ENCODE measurements around the gene GRID1. TPM values are rescaled to one million over a fixed set of nuclear protein-coding genes. Genes with fewer than 3 reads are reported as not detected.

GRID1 gene
- total RNA-seq, 4 donors from 2014 or later: 0.88 to 7.3 (median 4.1) TPM

GRCh38 chr10:86325158-86325557 lies 41.4 kb downstream of the GRID1 start:
- H3K9me3 ChIP-seq: no peaks in the 10 kb centered on the region
- no peak overlapping the region for H3K4me3 ChIP-seq
- TF ChIP-seq POLR2A (IDR thresholded peaks at IDR 0.05) (no peak), CTCF (IDR thresholded peaks at IDR 0.05) (no peak)
- H3K36me3 ChIP-seq: no peaks in the 10 kb centered on the region
- no peak for DNase-seq
- H3K4me1 ChIP-seq: no peaks in the 10 kb centered on the region
- H3K27me3 ChIP-seq: no peaks in the 10 kb centered on the region
- no peak overlapping the region for H3K27ac ChIP-seq
- intact Hi-C loops (cut with DNase I; ENCODE audit: low total_unique reads): no loop called here

DNA sequence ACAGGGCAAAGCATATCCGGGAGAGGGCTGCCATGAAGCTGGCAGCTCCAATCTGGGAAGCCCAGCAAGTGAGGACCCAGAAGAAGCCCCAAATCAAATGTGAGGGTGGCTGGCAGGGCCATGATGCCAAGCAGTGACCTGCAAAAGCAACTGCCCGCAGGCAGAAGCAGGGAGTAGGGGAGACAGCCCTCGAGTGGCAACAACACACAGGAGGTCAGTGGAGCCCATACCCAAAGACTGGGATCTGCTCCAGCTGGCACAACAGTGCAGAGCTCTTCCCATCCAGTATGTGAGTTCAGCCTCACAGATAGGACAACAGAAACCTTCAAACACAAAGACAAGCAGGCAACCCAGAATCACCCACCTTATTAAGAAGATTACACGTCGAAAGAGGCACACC lies 45.0 kb downstream of the GRID1 start:
- H3K4me1 ChIP-seq: no peaks in the 10 kb centered on the region
- no peak overlapping the region for H3K4me3 ChIP-seq
- TF ChIP-seq CTCF (IDR thresholded peaks at IDR 0.05) (no peak), POLR2A (IDR thresholded peaks at IDR 0.05) (no peak)
- intact Hi-C loops (cut with DNase I; ENCODE audit: low total_unique reads): no loop called here
- no peaks in the 10 kb centered on the region for H3K27me3 ChIP-seq
- H3K27ac ChIP-seq: no peak overlapping the region
- no peak for DNase-seq
- H3K36me3 ChIP-seq: no peaks in the 10 kb centered on the region
- H3K9me3 ChIP-seq: no peaks in the 10 kb centered on the region

DNA sequence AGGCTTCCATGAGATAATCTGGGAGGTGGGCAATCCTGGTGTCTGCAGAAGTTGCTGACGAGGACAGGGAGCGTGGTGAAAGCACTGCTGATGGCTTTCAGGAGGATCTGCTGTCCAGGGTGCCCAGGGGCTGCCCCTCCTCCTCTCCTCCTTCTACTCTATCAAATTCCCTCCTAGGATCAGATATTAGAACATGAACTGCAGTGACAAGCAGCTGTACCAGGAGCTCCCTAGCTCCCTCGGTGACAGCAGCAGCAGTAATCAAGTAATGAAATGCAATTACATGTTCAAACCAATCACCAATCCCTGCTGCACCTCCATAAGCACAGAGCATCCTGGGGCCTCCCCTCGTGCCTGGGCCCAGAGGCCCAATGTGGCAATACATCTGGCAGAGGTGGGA lies 46.9 kb downstream of the GRID1 start:
- H3K36me3 ChIP-seq: no peaks in the 10 kb centered on the region
- DNase-seq: no peak
- no peaks in the 10 kb centered on the region for H3K27me3 ChIP-seq
- intact Hi-C loops (cut with DNase I; ENCODE audit: low total_unique reads): no loop called here
- H3K9me3 ChIP-seq: no peaks in the 10 kb centered on the region
- H3K4me1 ChIP-seq: no peaks in the 10 kb centered on the region
- no peak for TF ChIP-seq POLR2A (IDR thresholded peaks at IDR 0.05)
- no peak for TF ChIP-seq CTCF (IDR thresholded peaks at IDR 0.05)
- H3K27ac ChIP-seq: no peak overlapping the region
- H3K4me3 ChIP-seq: no peak overlapping the region

GRCh38 chr10:86317949-86318725 lies 48.5 kb downstream of the GRID1 start:
- H3K9me3 ChIP-seq: no peaks in the 10 kb centered on the region
- no peak overlapping the region for H3K4me3 ChIP-seq
- TF ChIP-seq CTCF (IDR thresholded peaks at IDR 0.05): no peak
- no peak for TF ChIP-seq POLR2A (IDR thresholded peaks at IDR 0.05)
- H3K27ac ChIP-seq: no peak overlapping the region
- no peaks in the 10 kb centered on the region for H3K4me1 ChIP-seq
- intact Hi-C loops (cut with DNase I; ENCODE audit: low total_unique reads): no loop called here
- DNase-seq: no peak
- no peaks in the 10 kb centered on the region for H3K27me3 ChIP-seq
- H3K36me3 ChIP-seq: no peaks in the 10 kb centered on the region

DNA sequence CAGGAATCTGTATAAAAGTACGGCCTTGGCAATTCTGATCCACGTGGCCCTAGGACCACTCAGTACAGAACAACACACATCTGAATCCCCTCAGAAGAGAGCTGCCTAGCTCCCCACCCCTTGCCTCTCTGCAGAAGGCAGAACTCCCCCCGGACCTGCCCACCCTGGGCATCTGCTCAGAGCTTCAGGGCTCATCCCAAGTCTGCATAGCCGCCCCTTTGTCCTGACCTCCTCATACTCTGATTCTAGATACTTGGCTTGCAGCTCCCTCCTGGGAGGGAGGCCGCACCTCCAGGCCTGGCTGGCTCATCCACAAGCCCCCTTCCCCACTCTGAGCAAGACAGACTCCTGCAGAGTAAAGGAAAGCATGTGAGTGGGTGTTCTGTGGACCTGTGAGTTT lies 49.6 kb downstream of the GRID1 start:
- Histone ChIP-seq H3K9me3 (no peaks in the 10 kb centered on the region), H3K27me3 (no peaks in the 10 kb centered on the region), H3K36me3 (no peaks in the 10 kb centered on the region), H3K4me3 (no peak overlapping the region), H3K4me1 (no peaks in the 10 kb centered on the region), H3K27ac (no peak overlapping the region)
- TF ChIP-seq CTCF (IDR thresholded peaks at IDR 0.05) (no peak), POLR2A (IDR thresholded peaks at IDR 0.05) (no peak)
- DNase-seq: no peak
- intact Hi-C loops (cut with DNase I; ENCODE audit: low total_unique reads): no loop called here
